ENCODE measurements around the gene TRPT1.
"Not testable (repeated sequence)": the region's sequence is repeated elsewhere in the genome, so short reads cannot be mapped to it uniquely, and the experiment has no call there.

The TRPT1 gene

DNA sequence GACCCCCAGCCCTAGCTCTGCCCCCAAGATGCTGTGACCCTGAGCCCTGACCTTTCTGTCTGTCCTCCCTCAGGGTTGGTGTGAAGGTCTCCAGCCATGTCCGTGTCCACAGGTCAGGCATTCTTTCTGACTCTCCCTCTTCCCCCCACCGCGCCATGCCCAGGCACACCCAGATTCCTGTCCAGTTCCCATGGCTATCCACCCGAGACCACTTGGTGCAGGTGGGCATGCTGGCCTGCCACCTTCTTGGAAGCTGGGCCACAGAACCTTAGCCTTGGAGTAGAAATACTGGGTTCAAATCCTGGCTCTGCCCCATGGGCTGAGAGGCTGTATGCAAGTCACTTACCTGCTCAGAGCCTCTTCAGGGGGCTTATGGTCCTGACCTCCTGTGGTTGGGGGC lies 23.1 kb upstream of the TRPT1 start:
- H2AFZ ChIP-seq (ENCODE audit: low read length, unreplicated experiment) = no peak overlapping the region
- H3K79me2 ChIP-seq (ENCODE audit: control insufficient read depth, insufficient read depth, low read length, unreplicated experiment) = peaks cover 42% of the 10 kb centered on the region
- H3K36me3 ChIP-seq (ENCODE audit: insufficient read depth, low read length) = no peaks in the 10 kb centered on the region
- no peak overlapping the region for H3K4me3 ChIP-seq (ENCODE audit: low read depth, low read length)
- H3K27me3 ChIP-seq (ENCODE audit: insufficient read depth, low read length) = no peaks in the 10 kb centered on the region
- peaks cover 32% of the 10 kb centered on the region for H3K4me1 ChIP-seq (ENCODE audit: control insufficient read depth, insufficient read depth, low read length, unreplicated experiment)
- no peak overlapping the region for H3K27ac ChIP-seq (ENCODE audit: low read depth, low read length)

DNA sequence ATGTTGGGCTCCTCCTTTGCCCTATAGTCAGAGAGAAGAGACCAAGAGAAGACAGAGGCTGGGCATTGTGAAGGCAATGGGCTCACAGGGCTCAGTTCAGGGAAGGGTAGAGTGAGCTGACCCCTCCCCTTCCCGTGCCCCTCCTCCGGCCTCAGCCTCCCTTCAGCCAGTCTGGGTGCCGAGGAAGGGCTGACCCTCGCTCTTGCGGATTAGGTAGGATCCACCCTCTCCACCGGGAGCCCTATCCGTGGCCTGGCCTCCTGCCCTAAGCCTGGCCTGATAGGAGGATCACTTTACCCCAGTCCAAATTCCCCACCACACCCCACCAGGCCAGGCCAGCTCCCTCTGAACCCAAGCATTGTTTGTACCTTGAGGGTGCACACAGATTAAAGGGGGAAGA lies 22.6 kb upstream of the TRPT1 start:
- H3K4me3 ChIP-seq (ENCODE audit: low read depth, low read length) = no peak overlapping the region
- H3K4me1 ChIP-seq (ENCODE audit: control insufficient read depth, insufficient read depth, low read length, unreplicated experiment) = peaks cover 32% of the 10 kb centered on the region
- no peaks in the 10 kb centered on the region for H3K27me3 ChIP-seq (ENCODE audit: insufficient read depth, low read length)
- H2AFZ ChIP-seq (ENCODE audit: low read length, unreplicated experiment) = no peak overlapping the region
- peaks cover 46% of the 10 kb centered on the region for H3K79me2 ChIP-seq (ENCODE audit: control insufficient read depth, insufficient read depth, low read length, unreplicated experiment)
- H3K36me3 ChIP-seq (ENCODE audit: insufficient read depth, low read length) = no peaks in the 10 kb centered on the region
- H3K27ac ChIP-seq (ENCODE audit: low read depth, low read length) = no peak overlapping the region

DNA sequence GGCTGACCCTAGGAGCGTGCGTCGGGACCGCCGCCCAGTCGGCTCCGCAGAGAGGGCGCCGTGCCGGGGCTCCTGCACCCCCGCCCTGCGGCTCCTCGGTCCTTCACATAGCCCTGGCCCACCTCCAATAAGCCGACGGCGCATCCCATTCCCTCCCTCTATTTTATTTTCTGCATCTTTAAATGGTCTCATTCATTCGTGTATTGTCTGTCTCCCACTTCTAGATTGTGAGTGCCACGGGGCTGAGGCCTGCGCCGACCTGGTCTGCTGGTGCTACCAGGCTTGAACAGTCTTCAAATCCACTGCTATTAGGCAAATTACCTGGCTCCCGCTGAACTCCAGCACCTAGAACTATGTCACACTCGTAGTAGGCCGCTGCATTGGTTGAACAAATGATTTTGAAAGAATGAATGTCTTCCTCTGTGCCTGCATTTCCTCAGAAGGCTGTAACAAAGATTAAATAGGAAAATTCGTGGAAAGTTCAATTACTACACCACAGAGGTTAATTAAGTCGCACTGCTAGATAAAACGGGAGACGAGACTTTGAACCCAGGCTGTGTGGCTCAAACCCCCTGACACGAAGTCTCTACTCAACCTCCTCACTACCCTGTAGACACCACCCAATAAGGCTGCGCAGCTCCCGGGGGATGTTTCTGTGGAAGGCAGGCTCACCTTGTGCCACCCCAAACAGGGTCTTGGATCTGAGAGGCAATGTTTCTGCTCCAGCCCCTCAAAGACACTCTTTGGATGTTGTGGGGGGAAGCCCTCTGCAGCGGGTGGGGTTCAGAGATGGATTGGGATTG lies 21.9 kb upstream of the TRPT1 start:
- Histone ChIP-seq H3K27me3 (ENCODE audit: insufficient read depth, low read length) (no peaks in the 10 kb centered on the region), H3K79me2 (ENCODE audit: control insufficient read depth, insufficient read depth, low read length, unreplicated experiment) (peaks cover 42% of the 10 kb centered on the region), H3K4me1 (ENCODE audit: control insufficient read depth, insufficient read depth, low read length, unreplicated experiment) (peaks cover 32% of the 10 kb centered on the region), H3K4me3 (ENCODE audit: low read depth, low read length) (peak overlapping the region; percentile 83), H3K27ac (ENCODE audit: low read depth, low read length) (no peak overlapping the region), H3K36me3 (ENCODE audit: insufficient read depth, low read length) (no peaks in the 10 kb centered on the region), H2AFZ (ENCODE audit: low read length, unreplicated experiment) (peak overlapping the region; percentile 28)

DNA sequence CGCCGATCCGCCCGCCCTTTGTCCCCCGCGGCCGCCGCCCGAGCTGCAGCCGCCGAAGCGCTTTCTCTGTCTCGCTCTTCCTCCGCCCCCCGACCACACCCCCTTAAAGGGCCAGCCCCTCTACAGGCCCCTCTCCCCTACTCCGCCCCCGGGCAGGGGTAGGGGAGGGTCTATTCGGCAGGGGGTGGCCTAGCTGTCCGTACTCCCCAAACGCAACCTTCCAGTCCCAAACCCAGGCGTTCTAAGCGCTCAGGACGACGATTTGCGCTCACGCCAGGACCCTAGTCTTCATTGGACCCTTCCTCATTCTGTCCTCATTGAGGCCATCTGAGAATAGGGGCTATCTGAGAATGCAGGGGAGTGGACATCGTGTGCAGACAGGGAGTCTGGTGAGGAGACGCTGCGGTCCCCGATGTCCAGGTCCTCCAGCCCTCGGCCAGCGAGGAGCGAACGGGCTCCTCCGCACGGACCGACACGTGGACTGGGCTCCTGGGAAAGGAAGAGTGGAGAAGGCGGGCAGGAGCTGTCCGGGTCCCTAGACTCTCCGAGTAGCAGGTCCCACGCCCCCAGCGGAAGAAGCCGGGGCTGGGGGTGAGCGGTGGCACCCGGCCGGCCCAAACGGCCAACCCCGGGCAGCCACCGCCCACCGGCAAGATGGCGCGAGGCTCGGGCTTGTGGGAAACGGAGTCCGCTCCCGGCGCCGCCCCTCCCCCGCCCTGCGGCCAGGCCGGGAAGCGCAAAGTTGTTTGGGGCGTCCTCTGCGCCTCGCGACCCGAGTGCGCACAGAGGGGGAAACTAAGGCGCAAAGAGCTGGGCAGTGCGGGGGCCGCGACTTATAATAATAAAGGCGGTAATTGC lies 21.1 kb upstream of the TRPT1 start, which contains the start of gene PPP1R14B:
PPP1R14B (minus strand) TSS at position 73 of the 858 bp plus-strand sequence. CDS start 270 bp downstream, outside the sequence.
- no peaks in the 10 kb centered on the region for H3K36me3 ChIP-seq (ENCODE audit: insufficient read depth, low read length)
- H3K4me1 ChIP-seq (ENCODE audit: control insufficient read depth, insufficient read depth, low read length, unreplicated experiment) = peaks cover 37% of the 10 kb centered on the region
- H3K79me2 ChIP-seq (ENCODE audit: control insufficient read depth, insufficient read depth, low read length, unreplicated experiment) = peaks cover 40% of the 10 kb centered on the region
- peak within 1 kb of the TSS; percentile 78 for H3K27ac ChIP-seq (ENCODE audit: low read depth, low read length)
- peak within 1 kb of the TSS; percentile 96 for H3K4me3 ChIP-seq (ENCODE audit: low read depth, low read length)
- peak within 1 kb of the TSS; percentile 77 for H2AFZ ChIP-seq (ENCODE audit: low read length, unreplicated experiment)
- no peaks in the 10 kb centered on the region for H3K27me3 ChIP-seq (ENCODE audit: insufficient read depth, low read length)

DNA sequence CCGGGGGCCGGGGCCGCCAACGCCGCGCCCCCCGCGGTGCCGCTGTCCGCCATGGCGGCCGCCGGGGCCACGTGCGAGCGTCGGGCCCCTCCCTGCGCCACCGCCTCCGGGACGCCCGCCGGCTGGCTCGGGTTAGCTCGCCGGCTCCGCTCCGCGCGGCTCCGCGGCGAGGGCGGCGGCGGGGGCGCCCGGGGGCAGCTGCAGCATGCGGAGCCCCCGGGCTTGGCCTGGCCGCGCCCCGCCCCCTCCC lies 20.6 kb upstream of the TRPT1 start:
- not testable (repeated sequence) for H3K27me3 ChIP-seq (ENCODE audit: insufficient read depth, low read length); H3K36me3 ChIP-seq (ENCODE audit: insufficient read depth, low read length); H3K27ac ChIP-seq (ENCODE audit: low read depth, low read length); H2AFZ ChIP-seq (ENCODE audit: low read length, unreplicated experiment)
- peak overlapping the region; percentile 96 for H3K4me3 ChIP-seq (ENCODE audit: low read depth, low read length)
- peaks cover 37% of the 10 kb centered on the region for H3K4me1 ChIP-seq (ENCODE audit: control insufficient read depth, insufficient read depth, low read length, unreplicated experiment)
- H3K79me2 ChIP-seq (ENCODE audit: control insufficient read depth, insufficient read depth, low read length, unreplicated experiment) = peaks cover 38% of the 10 kb centered on the region

DNA sequence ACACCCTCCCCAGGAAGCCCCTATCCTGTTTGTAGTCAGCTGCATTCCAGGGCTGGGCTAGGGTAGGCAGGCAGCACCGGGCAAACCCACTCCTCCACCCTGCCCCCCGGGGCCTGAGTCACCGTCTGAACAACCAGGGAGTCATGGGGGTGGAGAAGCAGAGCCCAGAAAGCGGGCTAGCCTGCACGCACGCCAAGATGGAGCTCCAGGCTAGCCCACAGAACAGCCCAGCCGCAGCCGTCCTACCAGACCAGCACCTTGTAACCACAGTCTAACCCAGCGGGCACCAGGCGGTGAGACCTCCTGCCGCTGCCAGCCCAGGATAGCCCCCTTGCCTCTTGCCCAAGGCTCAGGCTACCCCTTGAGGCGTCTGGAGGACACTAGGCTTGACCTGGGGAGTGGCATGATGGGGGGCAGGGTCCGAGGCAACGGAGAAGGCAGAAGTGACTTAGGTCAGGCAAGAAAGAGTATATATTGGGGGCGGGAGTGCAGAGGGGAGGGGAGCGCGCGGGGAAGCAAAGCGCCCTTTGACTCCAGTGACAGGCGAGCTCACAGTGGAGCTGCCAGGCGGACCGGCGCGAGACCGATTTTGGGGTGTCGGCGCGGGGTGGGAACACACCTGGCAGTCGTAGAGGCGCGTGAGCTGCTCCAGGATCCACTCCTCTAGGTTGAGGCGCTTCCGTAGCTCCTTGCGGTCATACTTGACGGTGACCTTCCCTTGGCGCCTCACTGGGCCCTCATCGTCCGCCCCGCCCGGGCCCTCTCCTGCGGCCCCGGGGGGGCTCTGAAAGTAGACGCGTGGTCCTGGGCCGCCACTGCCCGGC lies 20.0 kb upstream of the TRPT1 start:
- peak overlapping the region; percentile 78 for H3K27ac ChIP-seq (ENCODE audit: low read depth, low read length)
- no peaks in the 10 kb centered on the region for H3K27me3 ChIP-seq (ENCODE audit: insufficient read depth, low read length)
- H2AFZ ChIP-seq (ENCODE audit: low read length, unreplicated experiment) = no peak overlapping the region
- peaks cover 37% of the 10 kb centered on the region for H3K79me2 ChIP-seq (ENCODE audit: control insufficient read depth, insufficient read depth, low read length, unreplicated experiment)
- H3K36me3 ChIP-seq (ENCODE audit: insufficient read depth, low read length) = no peaks in the 10 kb centered on the region
- peak overlapping the region; percentile 96 for H3K4me3 ChIP-seq (ENCODE audit: low read depth, low read length)
- H3K4me1 ChIP-seq (ENCODE audit: control insufficient read depth, insufficient read depth, low read length, unreplicated experiment) = peaks cover 37% of the 10 kb centered on the region

DNA sequence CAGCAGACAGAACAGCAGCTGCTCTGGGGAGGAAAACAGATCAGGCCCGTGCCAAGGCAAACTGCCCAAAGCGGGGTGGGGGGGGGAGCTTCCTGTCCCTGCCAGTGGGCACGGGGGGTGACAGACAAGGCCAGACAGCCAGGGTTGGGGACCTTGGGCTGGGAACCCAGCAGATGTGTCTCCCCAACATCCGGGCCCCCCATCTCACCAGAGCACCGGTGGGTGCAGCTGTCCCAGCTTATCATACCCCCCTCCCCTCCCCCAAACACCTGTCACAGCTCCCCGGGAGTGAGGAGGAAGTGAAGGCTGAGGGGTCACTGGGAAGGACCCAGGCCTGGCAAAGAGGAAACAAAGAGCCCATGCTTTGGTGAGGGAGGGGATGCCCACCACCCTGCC lies 19.4 kb upstream of the TRPT1 start:
- Histone ChIP-seq H3K79me2 (ENCODE audit: control insufficient read depth, insufficient read depth, low read length, unreplicated experiment) (peaks cover 37% of the 10 kb centered on the region), H3K36me3 (ENCODE audit: insufficient read depth, low read length) (no peaks in the 10 kb centered on the region), H3K4me1 (ENCODE audit: control insufficient read depth, insufficient read depth, low read length, unreplicated experiment) (peaks cover 36% of the 10 kb centered on the region), H3K4me3 (ENCODE audit: low read depth, low read length) (peak overlapping the region; percentile 96), H3K27me3 (ENCODE audit: insufficient read depth, low read length) (no peaks in the 10 kb centered on the region), H2AFZ (ENCODE audit: low read length, unreplicated experiment) (no peak overlapping the region), H3K27ac (ENCODE audit: low read depth, low read length) (peak overlapping the region; percentile 57)

DNA sequence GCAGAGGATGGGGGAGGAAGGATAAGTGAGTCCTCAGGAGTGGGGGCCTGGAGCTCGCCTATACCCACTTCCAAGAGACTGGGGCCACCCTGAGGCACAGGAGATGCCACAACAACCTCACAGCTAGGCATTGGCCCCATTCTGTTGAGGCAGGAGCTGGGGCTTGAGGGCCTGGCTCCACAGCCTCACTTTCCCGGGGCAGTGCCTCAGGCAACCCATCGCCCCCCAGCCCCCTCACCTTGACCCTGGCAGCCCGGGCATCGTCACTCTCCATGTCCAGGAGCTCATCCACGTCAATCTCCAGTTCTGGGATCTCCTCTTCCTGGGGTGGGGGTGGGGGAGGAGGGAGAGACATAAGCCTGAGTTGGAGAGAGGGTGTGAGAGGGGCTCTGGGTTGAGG lies 19.0 kb upstream of the TRPT1 start:
- Histone ChIP-seq H3K4me1 (ENCODE audit: control insufficient read depth, insufficient read depth, low read length, unreplicated experiment) (peaks cover 40% of the 10 kb centered on the region), H2AFZ (ENCODE audit: low read length, unreplicated experiment) (no peak overlapping the region), H3K36me3 (ENCODE audit: insufficient read depth, low read length) (no peaks in the 10 kb centered on the region), H3K27me3 (ENCODE audit: insufficient read depth, low read length) (no peaks in the 10 kb centered on the region), H3K4me3 (ENCODE audit: low read depth, low read length) (peak overlapping the region; percentile 96), H3K27ac (ENCODE audit: low read depth, low read length) (peak overlapping the region; percentile 57), H3K79me2 (ENCODE audit: control insufficient read depth, insufficient read depth, low read length, unreplicated experiment) (peaks cover 37% of the 10 kb centered on the region)

DNA sequence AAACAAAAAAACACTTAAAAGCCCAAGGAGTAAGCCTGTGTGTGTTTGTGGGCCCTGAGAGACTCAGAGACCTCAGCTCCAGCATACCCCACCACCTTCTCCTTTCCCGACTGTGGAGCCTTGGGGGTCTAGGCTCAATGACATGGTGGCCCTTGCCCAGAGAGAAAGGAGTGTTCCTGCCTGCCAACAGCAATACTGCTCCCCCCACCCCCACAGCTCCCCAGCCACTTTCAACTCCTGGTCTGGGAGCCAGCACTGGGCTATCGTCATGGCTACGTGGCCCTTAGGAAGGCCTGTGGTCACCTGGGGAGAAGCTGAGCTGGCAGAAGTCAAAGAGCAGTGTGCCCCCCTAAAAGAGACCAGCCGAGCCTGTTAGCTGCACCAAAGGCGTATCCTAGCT lies 18.1 kb upstream of the TRPT1 start:
- H3K27ac ChIP-seq (ENCODE audit: low read depth, low read length) = no peak overlapping the region
- no peaks in the 10 kb centered on the region for H3K27me3 ChIP-seq (ENCODE audit: insufficient read depth, low read length)
- H3K4me1 ChIP-seq (ENCODE audit: control insufficient read depth, insufficient read depth, low read length, unreplicated experiment) = peaks cover 40% of the 10 kb centered on the region
- H2AFZ ChIP-seq (ENCODE audit: low read length, unreplicated experiment) = no peak overlapping the region
- no peaks in the 10 kb centered on the region for H3K36me3 ChIP-seq (ENCODE audit: insufficient read depth, low read length)
- no peak overlapping the region; the same call in 1 of the 2 replicates for H3K4me3 ChIP-seq (ENCODE audit: low read depth, low read length)
- peaks cover 37% of the 10 kb centered on the region for H3K79me2 ChIP-seq (ENCODE audit: control insufficient read depth, insufficient read depth, low read length, unreplicated experiment)

DNA sequence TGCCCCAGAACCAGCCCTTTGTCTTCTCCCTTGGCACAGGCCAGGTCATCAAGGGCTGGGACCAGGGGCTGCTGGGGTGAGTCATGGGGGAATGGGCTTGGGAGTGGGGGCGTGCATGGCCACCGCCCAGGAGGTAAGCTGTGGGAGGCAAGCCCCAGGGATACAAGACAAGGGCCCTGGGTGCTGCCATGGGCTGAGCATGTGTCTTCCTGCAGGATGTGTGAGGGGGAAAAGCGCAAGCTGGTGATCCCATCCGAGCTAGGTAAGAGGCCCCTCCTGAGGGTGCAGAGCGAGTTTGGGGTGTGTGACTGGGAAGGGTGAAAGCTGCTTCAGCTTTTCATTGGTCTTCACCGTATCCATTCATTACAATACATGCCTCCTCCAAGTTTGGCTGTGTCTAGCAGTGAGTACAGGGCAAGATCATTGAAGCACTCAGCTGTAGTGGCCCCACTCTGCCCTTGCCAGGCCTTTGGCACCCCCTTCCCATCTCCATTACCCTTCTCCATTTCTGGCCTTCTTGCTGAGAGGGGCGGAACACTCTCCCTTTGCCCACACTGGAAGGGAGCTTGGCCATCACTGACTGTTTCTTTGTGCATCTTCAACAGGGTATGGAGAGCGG lies 17.4 kb upstream of the TRPT1 start:
- H3K27ac ChIP-seq (ENCODE audit: low read depth, low read length) = no peak overlapping the region
- H3K36me3 ChIP-seq (ENCODE audit: insufficient read depth, low read length) = no peaks in the 10 kb centered on the region
- H3K4me3 ChIP-seq (ENCODE audit: low read depth, low read length) = peak overlapping the region; percentile 31; the same call in 1 of the 2 replicates
- H3K27me3 ChIP-seq (ENCODE audit: insufficient read depth, low read length) = no peaks in the 10 kb centered on the region
- no peak overlapping the region for H2AFZ ChIP-seq (ENCODE audit: low read length, unreplicated experiment)
- H3K79me2 ChIP-seq (ENCODE audit: control insufficient read depth, insufficient read depth, low read length, unreplicated experiment) = peaks cover 37% of the 10 kb centered on the region
- H3K4me1 ChIP-seq (ENCODE audit: control insufficient read depth, insufficient read depth, low read length, unreplicated experiment) = peaks cover 40% of the 10 kb centered on the region
